Kidney (tissue), 14 donors: ENCODE results near the gene CTSL. TPM values are rescaled to one million over a fixed set of nuclear protein-coding genes. Genes with fewer than 3 reads are reported as not detected.

Experiments used
- DNase-seq, 5 donors: peaks; one replicate each; pipeline ENCODE4 v3.0.0-alpha.2; 2013 to 2020
- FAIRE-seq: peaks from 2 replicates; lab custom pipeline; 2012; peaks lifted over from hg19 to GRCh38; lab: Jason Lieb, UNC
- H3K27ac ChIP-seq, 2 donors: one replicate each; pipeline ENCODE4 v1.7.0; 2013; ENCODE audit warnings: low read depth in 2 of 2, low read length in 2 of 2, inconsistent platforms in 1 of 2
- H3K27me3 ChIP-seq: one replicate; pipeline ENCODE4 v1.7.1; 2013; ENCODE audit warnings: low read length, inconsistent platforms; ENCODE audit not compliant: control insufficient read depth, insufficient read depth
- H3K36me3 ChIP-seq, 3 donors: one replicate each; pipeline versions ENCODE4 v1.7.0 to v1.7.1; 2013; ENCODE audit warnings: low read length in 3 of 3, control low read depth in 1 of 3, inconsistent platforms in 1 of 3; ENCODE audit not compliant: insufficient read depth in 3 of 3, control insufficient read depth in 2 of 3
- H3K4me1 ChIP-seq, 3 donors: one replicate each; pipeline versions ENCODE4 v1.7.0 to v1.7.1; 2013; ENCODE audit warnings: low read length in 3 of 3, inconsistent platforms in 1 of 3, low read depth in 1 of 3; ENCODE audit not compliant: control insufficient read depth in 2 of 3, insufficient read depth in 2 of 3
- H3K4me3 ChIP-seq, 3 donors: one replicate each; pipeline versions ENCODE4 v1.7.0 to v1.8.1; 2013; ENCODE audit warnings: low read length in 3 of 3, control low read depth in 1 of 3, inconsistent platforms in 1 of 3
- H3K9ac ChIP-seq, 3 donors: one replicate each; pipeline versions ENCODE4 v1.7.0 to v1.7.1; 2013; ENCODE audit warnings: low read length in 3 of 3, control low read depth in 1 of 3, inconsistent platforms in 1 of 3
- H3K9me3 ChIP-seq, 3 donors: one replicate each; pipeline versions ENCODE4 v1.7.0 to v1.7.1; 2013; ENCODE audit warnings: low read length in 3 of 3, control low read depth in 1 of 3, inconsistent platforms in 1 of 3; ENCODE audit not compliant: control insufficient read depth in 2 of 3, insufficient read depth in 1 of 3
- CTCF ChIP-seq: IDR thresholded peaks from 3 replicates; pipeline ENCODE4 v1.5.1; 2012; ENCODE audit warnings: mild to moderate bottlenecking, moderate library complexity, borderline replicate concordance; ENCODE audit not compliant: insufficient read depth; ENCODE audit errors: extremely low read depth
- intact Hi-C: fragments of 100-400 bp; cut with DNase I; formaldehyde crosslinking; loops from one replicate; pipeline ENCODE4 v1.11.1; 2022
- polyA plus RNA-seq: library from polyadenylated mRNA; stranded (reverse); fragments of 350-450 nt; fragmentation: Illumina TruSeq; extraction: RNeasy Lipid Tissue Mini Kit (QIAGEN cat#74804); gene quantifications from one replicate; pipeline ENCODE4 v1.2.3, GENCODE V29; 2014; ENCODE audit warnings: low read depth, low replicate concordance; ENCODE audit not compliant: insufficient read depth
- total RNA-seq: library from RNA; stranded (reverse); fragmentation: NEBNext Ultra II Directional; extraction: Animal tissue kit (Norgen Biotek cat#: 25700); gene quantifications from one replicate; pipeline ENCODE4 v1.2.1, GENCODE V29; 2021
- donor health status: control.
- donor health status: control.
- donor health status: control.
- donor health status: control.
- donor health status: control.
- donor health status: DM: yes; HTN: yes; CAD: no.
- donor health status: Normal renal cell carcinoma (clear cell type).

CTSL gene
- total and polyA plus RNA-seq, 2 donors from 2014 or later = 139 to 237 TPM

- Histone ChIP-seq H3K4me1 (peaks cover 0 to 6% (median 0%) of the 10 kb centered on the region in 3 donors), H3K36me3 (peaks cover 0 to 11% (median 0%) of the 10 kb centered on the region in 3 donors), H3K27ac (no peak overlapping the region), H3K9ac (no peak overlapping the region), H3K27me3 (no peaks in the 10 kb centered on the region), H3K9me3 (no peaks in the 10 kb centered on the region), H3K4me3 (no peak overlapping the region)
- no peak for TF ChIP-seq CTCF
- FAIRE-seq (no peak), DNase-seq (peak in 1 of 5 donors; percentile 14)
- intact Hi-C loops = no loop called here
Measured at GRCh38 chr9:87677776-87678587, 47.9 kb upstream of the CTSL start.

GRCh38 chr9:87678650-87679355 lies 47.1 kb upstream of the CTSL start:
- Histone ChIP-seq H3K4me1 (peaks cover 0 to 6% (median 0%) of the 10 kb centered on the region in 3 donors), H3K36me3 (peaks cover 0 to 11% (median 0%) of the 10 kb centered on the region in 3 donors), H3K9ac (no peak overlapping the region), H3K27ac (no peak overlapping the region), H3K27me3 (no peaks in the 10 kb centered on the region), H3K4me3 (no peak overlapping the region), H3K9me3 (no peaks in the 10 kb centered on the region)
- peak in 4 of 5 donors; percentile 61 to 92 (median 78) for DNase-seq
- intact Hi-C loops = no loop called here
- FAIRE-seq = no peak
- TF ChIP-seq CTCF = peak; percentile 85

GRCh38 chr9:87681271-87682061 lies 44.5 kb upstream of the CTSL start:
- intact Hi-C loops = no loop called here

More at GRCh38 chr9:87681271-87682061, 44.5 kb upstream of the CTSL start:
- Histone ChIP-seq H3K36me3 (peaks cover 0 to 11% (median 0%) of the 10 kb centered on the region in 3 donors), H3K27ac (no peak overlapping the region), H3K27me3 (no peaks in the 10 kb centered on the region), H3K4me3 (no peak overlapping the region), H3K9me3 (no peaks in the 10 kb centered on the region), H3K9ac (no peak overlapping the region), H3K4me1 (peaks cover 0 to 15% (median 13%) of the 10 kb centered on the region in 3 donors)
- no peak for TF ChIP-seq CTCF
- FAIRE-seq (no peak), DNase-seq (peak in 1 of 5 donors; percentile 18)
